OCI-LY1 (cell line): ENCODE measurements around the gene ARRDC5.
"Not testable (repeated sequence)": the region's sequence is repeated elsewhere in the genome, so short reads cannot be mapped to it uniquely, and the experiment has no call there.

ENCODE experiments used
- H2AFZ ChIP-seq: fragments of 200-600 bp; sonication (generic), shearing (Covaris generic); 2 replicates; pipeline ENCODE4 v1.6.0; 2014; ENCODE audit warnings: antibody characterized with exemption, mild to moderate bottlenecking, low read length
- H3F3A ChIP-seq: fragments of 200-600 bp; sonication (generic), shearing (Covaris generic); 2 replicates; pipeline ENCODE4 v1.6.0; 2014; ENCODE audit warnings: mild to moderate bottlenecking, antibody characterized with exemption, low read length, moderate library complexity; ENCODE audit not compliant: insufficient read depth
- H3K27ac ChIP-seq: fragments of 200-600 bp; sonication (generic); 2 replicates; pipeline ENCODE4 v1.5.1; 2014; ENCODE audit warnings: low read length, mixed run types, mild to moderate bottlenecking, low read depth; ENCODE audit not compliant: poor library complexity, severe bottlenecking
- H3K27me3 ChIP-seq: fragments of 200-600 bp; sonication (generic); 2 replicates; pipeline ENCODE4 v1.6.0; 2014; ENCODE audit warnings: antibody characterized with exemption, mild to moderate bottlenecking, low read length, moderate library complexity; ENCODE audit not compliant: insufficient read depth
- H3K36me3 ChIP-seq: fragments of 200-600 bp; sonication (generic); 2 replicates; pipeline ENCODE4 v1.6.1; 2014; ENCODE audit warnings: mild to moderate bottlenecking, antibody characterized with exemption, low read length, moderate library complexity, mixed read lengths; ENCODE audit not compliant: insufficient read depth
- H3K4me1 ChIP-seq: fragments of 200-600 bp; sonication (generic); 2 replicates; pipeline ENCODE4 v1.5.1; 2014; ENCODE audit warnings: mild to moderate bottlenecking, low read length, moderate library complexity; ENCODE audit not compliant: insufficient read depth, severe bottlenecking
- H3K4me2 ChIP-seq: fragments of 200-600 bp; sonication (generic), shearing (Covaris generic); 2 replicates; pipeline ENCODE4 v1.6.1; 2014; ENCODE audit warnings: low read length
- H3K4me3 ChIP-seq: fragments of 200-600 bp; sonication (generic); 2 replicates; pipeline ENCODE4 v1.5.1; 2014; ENCODE audit warnings: low read length, low read depth, mild to moderate bottlenecking, mixed read lengths; ENCODE audit not compliant: poor library complexity, severe bottlenecking
- H3K79me2 ChIP-seq: fragments of 200-600 bp; shearing (Covaris generic); 2 replicates; pipeline ENCODE4 v1.6.1; 2016; ENCODE audit warnings: mixed run types, low read length, mixed read lengths; ENCODE audit not compliant: insufficient read depth
- H3K9ac ChIP-seq: fragments of 200-600 bp; sonication (generic), shearing (Covaris generic); 2 replicates; pipeline ENCODE4 v1.6.1; 2014; ENCODE audit warnings: mild to moderate bottlenecking, low read length, mixed read lengths
- H3K9me2 ChIP-seq: fragments of 200-600 bp; sonication (generic), shearing (Covaris generic); 2 replicates; pipeline ENCODE4 v1.6.1; 2014; ENCODE audit warnings: low read depth, mild to moderate bottlenecking, low read length, mixed read lengths
- H3K9me3 ChIP-seq: fragments of 200-600 bp; shearing (Covaris generic); 2 replicates; pipeline ENCODE4 v1.6.1; 2014; ENCODE audit warnings: low read length, mixed read lengths
- H4K20me1 ChIP-seq: fragments of 200-600 bp; sonication (generic), shearing (Covaris generic); 2 replicates; pipeline ENCODE4 v1.6.0; 2016; ENCODE audit warnings: mild to moderate bottlenecking, low read length; ENCODE audit not compliant: insufficient read depth
- EZH2 ChIP-seq: fragments of 200-600 bp; sonication (generic), shearing (Covaris generic); IDR thresholded peaks from 2 replicates; pipeline ENCODE4 v1.8.0; 2017; ENCODE audit warnings: borderline replicate concordance, mixed run types, mild to moderate bottlenecking, antibody characterized with exemption, low read length, moderate library complexity, mixed read lengths
- TF ChIP-seq, protein P1 (sequence below): fragments of 200-600 bp; sonication (generic), shearing (Covaris generic); IDR thresholded peaks from 2 replicates; pipeline ENCODE4 v1.5.1; 2017; ENCODE audit warnings: mild to moderate bottlenecking, antibody characterized with exemption, low read length, moderate library complexity, mixed read lengths

Gene ARRDC5

GRCh38 chr19:4889034-4889815, 13.5 kb downstream of the ARRDC5 start:
- Histone ChIP-seq H3K27me3 (no peaks in the 10 kb centered on the region; the same call in 1 of the 2 replicates), H4K20me1 (no peaks in the 10 kb centered on the region), H3K27ac (no peak overlapping the region), H3F3A (no peaks in the 10 kb centered on the region), H3K4me2 (no peak overlapping the region), H3K9me2 (no peaks in the 10 kb centered on the region), H3K9me3 (no peaks in the 10 kb centered on the region), H3K36me3 (no peaks in the 10 kb centered on the region), H3K4me1 (no peaks in the 10 kb centered on the region), H3K79me2 (no peaks in the 10 kb centered on the region), H2AFZ (no peak overlapping the region), H3K4me3 (no peak overlapping the region), H3K9ac (no peak overlapping the region)
- TF ChIP-seq, protein P1, sequence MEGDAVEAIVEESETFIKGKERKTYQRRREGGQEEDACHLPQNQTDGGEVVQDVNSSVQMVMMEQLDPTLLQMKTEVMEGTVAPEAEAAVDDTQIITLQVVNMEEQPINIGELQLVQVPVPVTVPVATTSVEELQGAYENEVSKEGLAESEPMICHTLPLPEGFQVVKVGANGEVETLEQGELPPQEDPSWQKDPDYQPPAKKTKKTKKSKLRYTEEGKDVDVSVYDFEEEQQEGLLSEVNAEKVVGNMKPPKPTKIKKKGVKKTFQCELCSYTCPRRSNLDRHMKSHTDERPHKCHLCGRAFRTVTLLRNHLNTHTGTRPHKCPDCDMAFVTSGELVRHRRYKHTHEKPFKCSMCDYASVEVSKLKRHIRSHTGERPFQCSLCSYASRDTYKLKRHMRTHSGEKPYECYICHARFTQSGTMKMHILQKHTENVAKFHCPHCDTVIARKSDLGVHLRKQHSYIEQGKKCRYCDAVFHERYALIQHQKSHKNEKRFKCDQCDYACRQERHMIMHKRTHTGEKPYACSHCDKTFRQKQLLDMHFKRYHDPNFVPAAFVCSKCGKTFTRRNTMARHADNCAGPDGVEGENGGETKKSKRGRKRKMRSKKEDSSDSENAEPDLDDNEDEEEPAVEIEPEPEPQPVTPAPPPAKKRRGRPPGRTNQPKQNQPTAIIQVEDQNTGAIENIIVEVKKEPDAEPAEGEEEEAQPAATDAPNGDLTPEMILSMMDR = no peak
- TF ChIP-seq EZH2 = no peak

- H3K4me1 ChIP-seq, H3K36me3 ChIP-seq, H3K4me2 ChIP-seq, H4K20me1 ChIP-seq, H3K4me3 ChIP-seq, H3K9me2 ChIP-seq, H3K79me2 ChIP-seq, H3K9me3 ChIP-seq, H3K27ac ChIP-seq, H3K9ac ChIP-seq, H3K27me3 ChIP-seq, H3F3A ChIP-seq, H2AFZ ChIP-seq: not testable (repeated sequence)
Measured at GRCh38 chr19:4887803-4888202, 14.9 kb downstream of the ARRDC5 start.

DNA sequence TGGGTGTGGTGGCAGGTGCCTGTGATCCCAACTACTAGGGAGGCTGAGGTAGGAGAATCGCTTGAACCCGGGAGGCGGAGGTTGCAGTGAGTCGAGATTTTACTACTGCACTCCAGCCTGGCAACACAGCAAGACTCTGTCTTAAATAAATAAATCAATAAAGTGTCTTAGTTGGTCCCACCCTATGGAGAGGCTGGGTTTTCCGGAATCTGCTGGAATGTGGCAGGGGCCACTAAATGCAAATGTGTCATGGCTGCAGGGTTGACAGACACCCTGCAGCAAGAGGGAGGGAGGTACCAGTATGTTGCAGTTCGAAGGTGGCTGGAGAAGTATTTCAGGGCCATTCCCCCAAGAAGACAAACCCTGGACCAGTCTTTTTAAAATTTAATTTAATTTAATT, 17.7 kb downstream of the ARRDC5 start:
- H3K4me2 ChIP-seq, H3K9me2 ChIP-seq, H3K36me3 ChIP-seq, H3F3A ChIP-seq, H3K27me3 ChIP-seq, H3K9me3 ChIP-seq, H3K79me2 ChIP-seq, H3K4me3 ChIP-seq, H2AFZ ChIP-seq, H3K9ac ChIP-seq, H4K20me1 ChIP-seq, H3K27ac ChIP-seq: not testable (repeated sequence)
- H3K4me1 ChIP-seq = peaks cover 10% of the 10 kb centered on the region

DNA sequence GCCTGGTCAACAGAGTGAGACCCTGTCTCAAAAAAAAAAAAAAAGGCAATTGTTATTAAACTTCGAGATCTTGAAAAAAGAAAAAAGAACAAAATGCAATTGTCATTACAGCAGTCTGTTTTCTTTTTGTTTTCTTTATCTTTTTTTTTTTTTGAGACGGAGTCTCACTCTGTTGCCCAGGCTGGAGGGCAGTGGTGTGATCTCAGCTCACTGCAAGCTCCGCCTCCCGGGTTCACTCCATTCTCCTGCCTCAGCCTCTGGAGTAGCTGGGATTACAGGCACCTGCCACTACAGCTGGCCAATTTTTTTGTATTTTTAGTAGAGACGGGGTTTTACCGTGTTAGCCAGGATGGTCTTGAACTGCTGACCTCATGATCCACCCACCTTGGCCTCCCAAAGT, 19.8 kb downstream of the ARRDC5 start:
- not testable (repeated sequence) for H3F3A ChIP-seq, H3K9me2 ChIP-seq, H3K36me3 ChIP-seq, H3K9me3 ChIP-seq, H3K4me3 ChIP-seq, H3K9ac ChIP-seq, H2AFZ ChIP-seq, H3K79me2 ChIP-seq, H3K27me3 ChIP-seq, H4K20me1 ChIP-seq, H3K4me2 ChIP-seq
- H3K27ac ChIP-seq = peak overlapping the region; percentile 54
- peaks cover 23% of the 10 kb centered on the region for H3K4me1 ChIP-seq
